Measurements from ENCODE around the gene BCO1. TPM values are rescaled to one million over a fixed set of nuclear protein-coding genes. Genes with fewer than 3 reads are reported as not detected.

Gene BCO1
- total RNA-seq, 4 donors from 2014 or later = not detected

GRCh38 chr16:81315271-81316175 lies 77.0 kb downstream of the BCO1 start:
- Histone ChIP-seq H3K9me3 (no peaks in the 10 kb centered on the region), H3K27me3 (no peaks in the 10 kb centered on the region), H3K36me3 (no peaks in the 10 kb centered on the region), H3K27ac (peak overlapping the region; percentile 75 to 93 (median 88)), H3K4me3 (peak overlapping the region; percentile 69 to 83 (median 80)), H3K4me1 (peaks cover 28 to 36% of the 10 kb centered on the region in 2 donors)
- intact Hi-C loops (cut with DNase I; ENCODE audit: low total_unique reads) (loop anchor here (2.0 to 10.0 kb wide), 4 partner anchors 79 to 311 kb away; partner anchors contain the start of genes C16orf46, CENPN and CMC2), in situ Hi-C loops (cut with MboI; ENCODE audit: low sequenced_read_pairs in 4 of 4) (loop anchor here in 3 of 4 donors (10.0 to 25.0 kb wide), 3 partner anchors 111 to 278 kb away; partner anchors contain the start of genes ATMIN (in 1 of the 3), C16orf46 (in 1 of the 3) and GCSH (in 1 of the 3))
- ATAC-seq = peak; percentile 55 to 62
- peak; percentile 14 to 34 for DNase-seq
- TF ChIP-seq POLR2A (IDR thresholded peaks at IDR 0.05) (no peak), CTCF (IDR thresholded peaks at IDR 0.05 in 4 of 5, conservative IDR thresholded peaks at IDR 0.05 in 1 of 5) (peak in 1 of 5 experiments; percentile 11)

GRCh38 chr16:81316176-81316496 lies 77.6 kb downstream of the BCO1 start:
- H3K4me1 ChIP-seq = peaks cover 32 to 36% of the 10 kb centered on the region in 2 donors
- intact Hi-C loops (cut with DNase I; ENCODE audit: low total_unique reads) (loop anchor here (5.0 to 10.0 kb wide), 2 partner anchors 239 to 311 kb away; partner anchors contain the start of genes C16orf46, CENPN and CMC2), in situ Hi-C loops (cut with MboI; ENCODE audit: low sequenced_read_pairs in 4 of 4) (loop anchor here in 3 of 4 donors (10.0 to 25.0 kb wide), 3 partner anchors 111 to 279 kb away; partner anchors contain the start of genes ATMIN (in 1 of the 3), C16orf46 (in 1 of the 3) and GCSH (in 1 of the 3))
- TF ChIP-seq CTCF (IDR thresholded peaks at IDR 0.05 in 4 of 5, conservative IDR thresholded peaks at IDR 0.05 in 1 of 5) (no peak), POLR2A (IDR thresholded peaks at IDR 0.05) (no peak)
- no peak for ATAC-seq
- H3K27me3 ChIP-seq = no peaks in the 10 kb centered on the region
- peak overlapping the region in 3 of 4 donors; percentile 75 to 91 (median 86) for H3K27ac ChIP-seq
- H3K9me3 ChIP-seq = no peaks in the 10 kb centered on the region
- H3K4me3 ChIP-seq = peak overlapping the region; percentile 69 to 83 (median 80)
- DNase-seq = no peak
- no peaks in the 10 kb centered on the region for H3K36me3 ChIP-seq

GRCh38 chr16:81318711-81319110 lies 80.2 kb downstream of the BCO1 start:
- H3K9me3 ChIP-seq = no peaks in the 10 kb centered on the region
- TF ChIP-seq POLR2A (IDR thresholded peaks at IDR 0.05) = no peak
- TF ChIP-seq CTCF (IDR thresholded peaks at IDR 0.05 in 4 of 5, conservative IDR thresholded peaks at IDR 0.05 in 1 of 5) = no peak
- H3K4me3 ChIP-seq = no peak overlapping the region
- in situ Hi-C loops (cut with MboI; ENCODE audit: low sequenced_read_pairs in 4 of 4) (loop anchor here in 3 of 4 donors (10.0 to 25.0 kb wide), 3 partner anchors 114 to 281 kb away; partner anchors contain the start of genes ATMIN (in 1 of the 3), C16orf46 (in 1 of the 3) and GCSH (in 1 of the 3)), intact Hi-C loops (cut with DNase I; ENCODE audit: low total_unique reads) (loop anchor here (5.0 to 10.0 kb wide), 2 partner anchors 241 to 314 kb away; partner anchors contain the start of genes C16orf46, CENPN and CMC2)
- DNase-seq = no peak
- peaks cover 27 to 33% of the 10 kb centered on the region in 2 donors for H3K4me1 ChIP-seq
- no peak overlapping the region for H3K27ac ChIP-seq
- no peaks in the 10 kb centered on the region for H3K27me3 ChIP-seq
- no peak for ATAC-seq
- no peaks in the 10 kb centered on the region for H3K36me3 ChIP-seq

- intact Hi-C loops (cut with DNase I; ENCODE audit: low total_unique reads) = loop anchor here (5.0 to 10.0 kb wide), 2 partner anchors 242 to 315 kb away; partner anchors contain the start of genes C16orf46, CENPN and CMC2
- H3K4me1 ChIP-seq = peaks cover 22 to 31% of the 10 kb centered on the region in 2 donors
Measured at GRCh38 chr16:81319221-81319912, 80.9 kb downstream of the BCO1 start.

More at GRCh38 chr16:81319221-81319912, 80.9 kb downstream of the BCO1 start:
- no peak for TF ChIP-seq POLR2A (IDR thresholded peaks at IDR 0.05)
- TF ChIP-seq CTCF (IDR thresholded peaks at IDR 0.05 in 4 of 5, conservative IDR thresholded peaks at IDR 0.05 in 1 of 5) = no peak
- no peak overlapping the region for H3K4me3 ChIP-seq
- H3K36me3 ChIP-seq = no peaks in the 10 kb centered on the region
- DNase-seq = no peak
- H3K27ac ChIP-seq = no peak overlapping the region
- ATAC-seq = no peak
- H3K9me3 ChIP-seq = no peaks in the 10 kb centered on the region
- H3K27me3 ChIP-seq = no peaks in the 10 kb centered on the region
- in situ Hi-C loops (cut with MboI; ENCODE audit: low sequenced_read_pairs in 4 of 4) = loop anchor here in 3 of 4 donors (10.0 to 25.0 kb wide), 3 partner anchors 115 to 282 kb away; partner anchors contain the start of genes ATMIN (in 1 of the 3), C16orf46 (in 1 of the 3) and GCSH (in 1 of the 3)

Measured in gastrocnemius medialis (tissue), 4 donors.